HG03045 (cell line): Measurements from ENCODE around the gene PSMD1.
A peak's percentile ranks its signal among the peaks of the same experiment; 100 is the strongest.
"Not testable (repeated sequence)": the region's sequence is repeated elsewhere in the genome, so short reads cannot be mapped to it uniquely, and the experiment has no call there.

Experiments used
- ATAC-seq: cut with Tn5 transposase; IDR thresholded peaks from one replicate; pipeline ENCODE4 v1.9.1; 2021; ENCODE audit warnings: mild to moderate bottlenecking, moderate library complexity; ENCODE audit not compliant: unreplicated experiment

PSMD1 gene

DNA sequence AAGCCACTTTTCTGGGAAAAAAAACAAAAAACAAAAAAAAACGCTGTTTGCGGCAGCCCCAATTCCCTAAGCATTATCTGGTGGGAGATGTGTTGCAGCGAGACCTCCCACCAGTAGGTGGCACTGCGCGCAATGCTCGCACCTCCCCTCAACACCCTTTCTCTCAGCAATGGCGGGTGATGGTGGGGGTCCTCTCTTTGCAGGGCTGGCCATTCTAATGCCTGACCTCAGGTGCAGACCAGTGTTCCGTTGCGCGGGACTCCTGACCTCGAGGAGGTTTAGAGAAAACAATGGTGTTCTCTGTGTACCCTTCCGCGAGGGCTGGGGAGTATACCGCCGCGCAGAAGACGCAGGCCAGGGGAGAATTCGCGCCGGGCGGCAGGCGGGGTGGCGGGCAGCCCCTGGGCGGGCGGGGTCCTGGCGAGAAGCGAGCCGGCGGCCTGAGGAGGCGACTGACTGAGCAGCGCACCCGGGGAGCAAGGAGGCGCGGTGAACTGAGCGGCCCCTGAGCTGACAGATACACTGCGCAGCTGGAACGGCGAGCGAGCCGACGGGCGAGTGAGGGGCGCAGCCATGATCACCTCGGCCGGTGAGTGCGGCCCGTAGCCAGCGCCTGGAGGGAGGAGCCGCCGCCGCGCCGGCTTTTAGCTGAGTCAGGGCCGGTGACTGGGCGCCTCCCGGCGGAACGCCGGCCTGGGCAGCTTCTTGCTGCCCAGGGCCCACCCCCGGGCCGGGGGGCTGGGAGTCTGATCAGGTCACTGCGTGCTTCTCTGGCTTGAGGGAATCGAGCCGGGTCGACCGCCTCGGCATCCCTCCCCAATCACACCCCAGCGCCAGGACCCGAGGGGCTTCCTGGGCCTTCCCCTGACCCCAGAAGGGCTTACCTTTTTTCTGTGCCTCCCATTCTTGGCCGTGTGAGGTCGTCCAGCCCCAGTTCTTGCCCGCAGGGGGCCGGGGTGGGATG is at the start of gene PSMD1:
PSMD1 (plus strand) TSS at position 415 of the 964 bp plus-strand sequence; CDS start at position 574, 159 bp downstream.
- ATAC-seq: peak; percentile 73

DNA sequence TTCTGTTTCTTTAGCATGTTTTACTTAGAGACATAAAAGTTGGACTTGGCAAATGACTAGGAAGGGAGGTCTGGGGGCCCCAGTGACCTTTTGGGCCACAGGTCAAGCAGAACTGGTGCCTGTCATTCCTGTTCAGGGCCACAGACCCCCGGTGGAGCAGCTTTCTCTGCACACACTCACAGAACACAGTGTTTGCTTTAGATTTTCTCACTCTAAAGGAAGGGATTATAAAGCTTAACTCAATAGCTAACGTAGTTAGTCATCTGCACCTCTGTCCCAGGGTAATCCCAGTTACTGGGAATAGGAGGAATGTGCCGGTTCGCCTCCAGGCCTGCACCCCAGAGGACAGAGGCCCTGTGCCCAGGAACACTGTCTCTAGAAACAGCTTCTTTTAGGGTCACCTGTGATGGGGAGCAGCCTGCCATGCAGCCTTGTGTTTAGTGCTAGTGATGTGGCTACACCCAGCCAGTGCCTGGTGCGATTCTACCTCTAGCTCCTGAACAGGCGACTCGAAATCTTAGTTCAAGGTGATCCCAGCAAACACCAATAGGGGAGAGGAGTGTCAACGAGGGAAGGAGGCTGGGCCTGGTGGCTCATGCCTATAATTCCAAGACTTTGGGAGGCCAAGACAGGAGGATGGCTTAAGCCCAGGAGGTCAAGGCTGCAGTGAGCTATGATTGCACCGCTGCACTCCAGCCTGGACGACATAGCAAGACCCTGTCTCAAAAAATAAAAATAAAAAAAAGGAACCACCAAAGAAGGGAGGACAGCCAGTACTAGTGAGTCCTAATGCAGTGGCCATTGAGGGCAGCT is 49.2 kb upstream of the PSMD1 start:
- ATAC-seq: no peak

DNA sequence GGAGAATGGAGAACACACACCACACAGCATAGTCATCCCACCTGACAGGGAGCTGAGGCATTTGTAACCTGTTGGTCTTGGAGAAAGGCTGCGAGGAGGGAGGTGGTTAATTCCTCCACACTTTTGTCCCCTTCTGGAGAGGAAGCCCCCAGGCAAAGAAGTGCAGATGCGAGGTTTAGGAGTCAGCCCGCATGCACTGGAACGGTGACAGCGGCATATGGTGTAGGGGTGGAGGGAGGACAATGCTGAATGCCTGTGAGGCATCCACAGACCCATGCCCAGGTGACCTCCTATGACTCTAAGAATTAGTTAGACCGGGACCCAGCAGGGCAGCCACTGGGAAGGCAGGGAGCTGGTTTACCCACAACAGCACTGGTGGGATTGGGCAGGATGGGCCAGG is 48.5 kb upstream of the PSMD1 start:
- ATAC-seq: no peak

DNA sequence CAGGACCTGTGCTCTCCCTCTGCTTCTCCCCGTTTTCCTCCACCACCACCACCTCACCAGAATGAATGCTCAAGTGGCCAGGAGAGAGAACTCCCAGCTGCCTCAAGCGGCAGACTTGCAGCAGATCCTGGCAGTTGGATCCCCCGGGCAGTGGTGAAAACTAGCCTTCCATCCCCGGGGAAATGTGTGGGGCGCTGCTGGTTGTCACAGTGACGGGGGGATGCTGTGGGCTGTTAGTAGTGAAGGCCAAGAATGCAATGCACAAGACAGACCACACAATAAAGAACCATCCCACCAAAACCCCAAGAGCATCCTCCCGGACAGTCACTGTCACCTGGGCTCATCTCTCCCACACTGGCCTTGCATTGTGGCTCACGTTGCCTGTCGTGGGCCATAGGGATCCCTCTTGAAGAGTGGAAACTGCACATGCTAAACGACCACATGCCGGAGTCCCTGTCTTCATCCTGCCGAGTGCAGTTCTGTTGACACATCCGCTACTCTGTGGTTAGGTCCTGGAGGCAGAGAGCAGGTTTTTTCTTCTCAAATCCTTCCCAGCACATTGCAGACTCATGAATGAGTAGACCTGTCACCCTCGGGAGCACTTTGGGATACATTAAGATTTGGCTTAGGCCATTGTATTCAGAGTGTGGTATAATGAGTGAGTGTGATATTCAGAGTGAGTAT is 47.3 kb upstream of the PSMD1 start:
- no peak for ATAC-seq

DNA sequence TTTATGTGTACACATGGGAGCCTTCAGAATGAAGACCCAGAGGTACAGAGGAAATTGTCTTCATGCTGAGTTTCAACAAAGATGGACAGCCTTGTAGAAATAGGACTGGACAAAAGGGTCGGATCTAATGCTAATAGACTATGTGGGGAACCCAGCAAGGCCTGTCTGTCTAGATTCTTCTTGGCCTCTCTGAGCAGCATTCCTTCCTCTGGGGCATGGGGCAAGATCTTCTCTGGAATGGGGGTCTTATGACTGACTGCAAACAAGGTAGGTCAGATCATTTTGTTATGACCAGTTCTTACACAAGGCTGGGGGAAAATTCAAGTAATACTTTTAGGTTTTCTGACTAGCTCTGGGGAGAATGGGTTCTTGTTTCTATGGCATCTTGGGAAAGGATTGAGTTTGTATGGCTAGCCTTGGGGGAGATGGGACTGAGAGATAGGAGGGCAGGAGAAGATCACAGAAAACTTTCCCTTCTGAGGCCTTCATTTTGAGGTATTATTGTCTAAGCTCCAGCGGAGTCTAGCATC is 46.4 kb upstream of the PSMD1 start:
- no peak for ATAC-seq

DNA sequence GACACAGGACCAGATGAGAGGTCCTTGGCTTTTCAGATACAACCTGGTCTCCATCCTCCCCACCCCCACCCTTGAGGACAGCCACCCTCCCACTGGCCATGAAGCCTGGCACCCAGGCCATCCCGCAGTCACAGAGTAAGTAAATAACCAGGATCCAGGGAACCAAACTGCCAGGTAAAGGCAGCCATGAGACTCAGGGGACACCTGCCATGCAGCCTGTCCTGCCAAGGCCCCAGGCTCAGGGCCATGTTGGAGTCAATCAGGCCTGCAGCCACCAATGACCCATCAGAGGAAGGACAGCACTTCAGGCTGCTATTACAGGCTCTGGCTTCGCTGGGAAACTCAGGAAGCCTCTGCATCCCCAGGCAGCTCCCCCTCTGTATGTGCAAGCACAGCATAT is 45.1 kb upstream of the PSMD1 start:
- ATAC-seq: no peak

DNA sequence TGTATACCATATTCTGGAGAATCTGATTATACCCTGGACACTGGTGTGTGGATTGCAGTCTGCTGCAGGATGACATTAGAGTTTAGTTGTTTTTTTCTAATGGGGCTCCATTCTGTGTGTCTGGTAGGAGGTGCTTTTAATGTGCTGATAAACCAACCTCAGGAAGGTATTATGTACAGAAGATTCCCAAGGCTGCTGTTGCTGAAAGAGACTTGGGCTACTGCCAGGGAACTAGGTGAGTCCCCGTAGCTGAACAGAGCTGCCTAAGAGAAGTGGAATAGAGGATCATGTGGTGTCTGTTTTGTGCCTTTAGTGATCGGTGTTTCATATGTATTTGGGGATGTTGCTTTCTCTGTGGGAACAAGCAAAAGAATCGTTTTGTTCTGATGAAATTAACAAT is 44.2 kb upstream of the PSMD1 start:
- ATAC-seq: no peak

DNA sequence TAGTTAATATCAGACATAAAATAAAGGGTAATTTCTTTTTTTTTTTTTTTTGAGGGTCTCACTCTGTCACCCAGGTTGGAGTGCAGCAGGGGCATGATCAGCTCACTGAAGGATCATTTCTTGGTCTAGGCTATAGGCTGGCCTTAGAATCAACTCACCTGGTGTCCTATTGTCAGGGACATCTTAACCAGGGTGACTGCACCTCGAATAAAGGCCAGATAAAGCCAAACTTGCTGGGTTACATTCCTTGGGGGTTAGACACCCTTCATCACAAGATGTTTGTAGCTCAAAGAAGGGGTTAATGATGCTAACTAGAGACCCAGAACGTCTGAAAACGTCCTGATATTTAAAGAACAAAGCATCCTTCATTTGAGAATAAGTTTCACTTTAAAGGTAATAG is 42.8 kb upstream of the PSMD1 start:
- no peak for ATAC-seq

DNA sequence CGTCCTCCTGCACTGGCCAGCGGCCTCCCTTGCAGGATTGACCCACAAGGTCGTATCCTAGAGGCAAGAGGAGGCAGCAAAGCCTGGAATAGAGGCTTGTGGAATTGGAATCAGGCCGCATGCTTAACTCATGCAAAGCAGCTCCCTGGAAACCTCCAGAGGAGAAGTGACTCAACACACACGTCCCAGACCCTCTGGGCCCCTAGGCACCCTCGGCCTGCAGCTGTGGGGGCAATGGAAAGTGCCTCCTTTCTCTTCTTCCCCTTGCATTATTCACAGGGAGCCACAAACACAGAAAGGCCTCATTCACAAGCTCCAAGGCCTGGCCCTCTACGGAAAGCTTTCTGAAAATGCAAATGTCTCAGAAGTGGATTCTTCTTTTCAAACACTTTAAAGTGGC is 41.2 kb upstream of the PSMD1 start:
- ATAC-seq: no peak

DNA sequence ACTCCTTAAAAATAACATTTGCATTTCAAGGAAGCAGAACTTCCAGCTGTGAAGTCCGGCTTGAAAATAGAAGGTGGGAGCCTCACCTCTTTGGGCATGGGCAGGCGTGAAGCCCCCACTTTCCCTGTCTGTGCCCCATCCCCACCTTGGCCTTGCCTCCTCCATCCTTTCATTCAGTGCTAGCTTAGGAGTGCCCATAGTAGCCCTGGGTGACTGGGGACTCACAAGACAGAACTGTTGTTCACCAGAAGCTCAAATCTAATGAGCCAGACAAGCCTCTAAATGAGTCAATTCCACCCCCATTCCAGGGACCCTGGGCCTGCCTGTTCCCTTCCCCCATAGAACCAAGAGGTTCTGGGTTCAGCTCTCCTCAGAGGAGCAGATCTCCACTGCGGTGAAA is 40.7 kb upstream of the PSMD1 start:
- no peak for ATAC-seq

DNA sequence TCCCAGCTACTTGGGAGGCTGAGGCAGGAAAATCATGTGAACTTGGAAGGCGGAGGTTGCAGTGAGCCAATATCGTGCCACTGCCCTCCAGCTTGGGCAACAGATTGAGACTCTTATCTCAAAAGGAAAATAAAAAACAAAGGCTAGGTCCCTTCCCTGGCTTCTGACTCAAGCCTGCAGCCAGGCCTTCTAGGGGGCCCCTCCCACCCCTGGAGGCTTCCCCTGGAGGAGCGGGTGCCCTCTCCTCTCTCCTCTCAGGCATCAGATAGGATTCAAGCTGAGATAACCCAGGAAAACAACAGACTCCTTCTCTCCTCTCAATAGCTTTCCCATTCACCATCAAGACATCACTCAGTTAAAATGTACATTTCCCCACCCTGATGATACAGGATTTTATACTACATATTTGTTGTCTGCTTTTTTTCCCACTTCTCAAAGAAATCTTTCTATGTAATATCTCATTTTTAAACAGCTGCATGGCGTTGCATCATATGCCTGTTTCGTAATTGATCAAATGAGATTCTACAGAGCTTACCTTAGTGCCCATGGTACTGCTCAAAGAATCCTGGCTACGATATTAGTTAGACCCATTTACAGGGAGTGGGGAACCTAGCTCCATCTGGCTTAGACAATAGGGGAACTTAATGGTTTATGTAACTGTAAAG is 40.0 kb upstream of the PSMD1 start:
- ATAC-seq: no peak

DNA sequence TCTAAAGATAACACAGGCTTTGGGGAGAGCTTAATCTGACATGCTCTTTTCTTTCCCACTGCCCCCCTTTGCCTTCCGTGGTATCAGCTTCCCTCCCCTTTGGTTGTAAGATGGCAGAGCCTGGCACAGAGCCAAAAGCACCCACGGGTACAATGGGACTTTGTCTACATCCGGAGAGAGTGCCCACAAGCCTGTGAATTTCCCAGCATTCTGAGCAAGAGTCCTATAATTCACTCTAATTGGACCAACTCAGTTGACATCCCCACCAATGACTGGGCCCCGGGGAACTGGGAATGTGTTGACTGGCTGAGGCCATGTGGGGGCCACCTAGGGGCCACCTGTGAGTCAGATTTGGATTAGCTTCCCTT is 39.5 kb upstream of the PSMD1 start:
- no peak for ATAC-seq

DNA sequence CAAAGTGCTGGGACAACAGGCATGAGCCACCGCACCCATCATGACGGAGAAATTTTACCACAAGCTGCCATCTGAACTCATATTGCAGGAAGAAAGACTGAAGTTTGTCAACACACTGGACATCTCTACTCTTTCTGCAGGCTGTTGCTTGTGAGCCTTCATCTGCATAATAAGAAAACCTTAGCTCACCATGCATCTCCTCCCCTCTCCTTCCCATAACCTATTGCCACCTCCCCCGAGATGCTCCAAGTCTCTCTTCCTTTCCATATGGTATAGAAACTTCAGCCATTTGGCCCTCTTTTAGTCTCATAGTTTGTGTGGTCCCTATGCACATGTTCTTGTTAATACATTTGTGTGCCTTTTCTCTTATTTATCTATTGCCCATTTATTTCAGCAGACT is 38.5 kb upstream of the PSMD1 start:
- no peak for ATAC-seq

DNA sequence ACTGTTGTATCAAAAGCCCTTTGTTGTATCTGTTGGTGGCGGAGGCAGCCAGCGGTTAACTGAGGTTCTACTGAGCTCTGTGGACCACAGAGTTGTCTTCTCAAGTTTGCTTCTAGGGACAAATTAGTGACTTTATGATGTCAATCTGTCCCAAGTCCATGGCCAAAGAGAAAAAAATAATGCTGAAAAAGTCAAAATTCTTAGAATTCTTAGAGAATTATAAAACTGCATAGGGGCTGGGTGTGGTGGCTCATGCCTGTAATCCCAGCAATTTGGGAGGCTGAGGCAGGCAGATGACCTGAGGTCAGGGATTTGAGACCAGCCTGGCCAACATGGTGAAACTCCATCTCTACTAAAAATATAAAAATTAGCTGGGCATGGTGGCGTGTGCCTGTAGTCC is 31.6 kb upstream of the PSMD1 start:
- not testable (repeated sequence) for ATAC-seq

DNA sequence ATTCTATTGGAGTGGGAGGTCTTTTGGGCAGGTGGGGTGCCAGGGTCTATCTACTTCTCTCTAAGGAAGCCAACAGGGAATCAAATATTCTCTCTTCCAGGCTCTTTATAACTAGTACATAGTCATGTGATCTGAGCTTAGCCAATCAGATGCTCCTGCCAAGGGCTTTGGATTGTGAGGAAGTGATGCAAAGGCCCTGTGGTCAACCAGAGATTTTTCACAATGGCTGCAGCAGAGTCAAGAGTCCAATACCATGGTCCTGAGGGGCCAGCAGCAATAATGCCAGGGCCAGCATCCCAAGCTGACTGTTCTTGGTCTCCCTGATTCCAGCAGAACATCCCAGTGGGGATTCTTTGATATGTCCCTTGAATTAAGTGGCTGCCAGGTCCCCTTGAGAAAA is 27.8 kb upstream of the PSMD1 start:
- ATAC-seq: no peak

DNA sequence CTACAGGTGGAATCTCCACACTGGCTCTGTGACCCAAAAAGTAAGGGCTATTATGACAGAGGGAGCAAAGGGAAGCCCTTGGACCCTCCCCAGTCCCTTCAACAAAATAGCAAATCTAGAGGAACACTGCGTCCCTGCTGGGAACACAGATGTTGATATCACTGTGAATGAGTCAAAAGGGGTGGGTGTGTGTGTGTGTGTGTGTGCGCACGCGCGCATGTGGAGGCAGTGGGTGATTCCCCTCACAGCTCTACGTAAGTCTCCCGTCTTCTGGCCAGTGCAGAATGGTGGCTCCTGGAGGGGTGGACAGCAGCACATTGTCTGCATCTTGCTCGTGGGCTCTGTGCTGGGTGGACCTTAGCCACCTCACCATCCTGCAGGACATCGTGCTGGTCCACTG is 27.1 kb upstream of the PSMD1 start:
- no peak for ATAC-seq

DNA sequence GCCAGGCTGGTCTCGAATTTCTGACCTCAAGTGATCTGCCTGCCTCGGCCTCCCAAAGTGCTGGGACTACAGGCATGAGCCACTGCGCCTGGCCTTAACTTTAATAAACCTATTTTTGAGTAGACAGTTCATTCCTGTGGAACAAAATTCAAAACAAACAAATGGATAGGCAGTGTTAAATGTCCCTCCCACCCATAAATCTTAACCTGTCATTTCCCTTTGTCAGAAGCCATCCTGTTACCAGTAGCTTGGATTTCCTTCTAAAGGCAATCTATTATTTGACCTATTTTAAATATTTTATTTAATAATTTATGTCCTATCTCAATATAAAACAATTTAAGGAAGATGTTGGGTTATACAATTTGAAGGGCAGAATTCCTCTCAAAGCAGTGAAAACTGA is 25.9 kb upstream of the PSMD1 start:
- no peak for ATAC-seq

DNA sequence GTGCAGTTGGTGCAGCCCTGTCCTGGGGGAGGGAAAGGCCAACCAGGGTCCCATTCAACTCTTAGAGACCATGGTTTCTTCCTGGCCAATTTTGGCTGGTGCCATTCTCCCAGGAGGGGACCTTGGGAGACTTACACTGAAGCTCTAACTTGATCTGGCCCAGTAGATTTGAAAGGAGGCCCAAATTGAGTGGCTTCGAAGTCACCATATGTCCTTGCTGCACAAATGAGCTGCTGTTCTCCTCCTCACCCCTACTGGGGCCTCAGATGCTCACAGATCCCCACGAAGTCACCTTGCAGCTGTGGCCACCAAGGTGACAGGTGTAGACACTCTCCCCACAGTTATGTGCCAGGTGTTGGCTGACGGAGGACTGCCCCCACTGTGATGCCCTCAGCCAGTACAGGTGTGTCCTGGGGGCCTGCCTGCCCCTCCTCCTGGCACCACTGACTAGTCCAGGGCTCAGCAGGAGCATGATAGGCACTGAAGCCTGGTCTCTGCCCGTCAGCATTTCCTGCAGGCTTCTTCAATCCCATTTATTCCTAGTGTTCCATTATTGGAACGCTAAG is 24.0 kb upstream of the PSMD1 start:
- ATAC-seq: no peak

DNA sequence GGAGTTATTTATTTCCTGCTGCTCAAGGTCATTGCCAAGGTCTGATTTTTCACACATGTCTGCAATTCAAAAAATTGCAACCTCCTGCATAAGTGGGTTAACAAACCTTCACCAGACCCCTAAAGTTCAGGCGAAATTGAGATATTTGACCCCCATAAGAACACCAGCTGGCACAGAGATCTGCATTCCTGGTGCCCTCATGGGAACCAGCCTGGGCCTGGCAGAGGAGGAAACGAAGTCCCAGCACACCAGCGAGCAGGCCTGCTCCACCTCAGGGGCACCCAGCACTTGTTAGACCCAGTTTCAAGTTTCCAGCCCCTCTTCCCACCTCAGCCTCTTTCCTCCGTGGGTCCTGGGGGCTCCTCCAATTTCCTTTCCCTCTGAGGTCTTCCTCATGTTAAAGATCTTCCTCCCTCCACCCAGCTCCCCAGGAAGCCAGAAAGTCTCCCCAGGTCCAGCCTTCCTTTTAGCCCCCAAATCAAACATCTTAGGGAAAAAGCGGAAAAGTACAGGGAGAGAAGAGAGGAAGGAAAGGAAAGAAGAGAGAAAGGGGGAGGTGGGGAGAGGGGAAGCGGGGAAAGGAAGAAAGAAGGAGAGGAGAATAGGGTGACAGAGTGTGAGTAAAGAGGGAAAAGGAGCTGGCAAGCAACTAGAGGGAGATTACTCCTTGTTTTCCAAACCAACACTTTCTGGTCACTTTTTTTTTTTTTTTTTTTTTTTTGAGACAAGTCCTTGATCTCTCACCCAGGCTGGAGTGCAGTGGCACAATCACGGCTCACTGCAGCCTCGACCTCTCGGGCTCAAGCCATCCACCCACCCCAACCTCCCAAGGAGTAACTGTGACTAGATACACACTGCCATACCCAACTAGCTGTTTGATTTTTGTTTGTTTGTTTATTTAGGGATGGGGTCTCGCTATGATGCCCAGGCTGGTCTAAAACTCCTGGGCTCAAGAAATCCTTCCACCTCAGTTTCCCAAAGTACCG is 23.2 kb upstream of the PSMD1 start:
- ATAC-seq: no peak
